Measurements from ENCODE around the gene KRTAP10-5.

The KRTAP10-5 gene

DNA sequence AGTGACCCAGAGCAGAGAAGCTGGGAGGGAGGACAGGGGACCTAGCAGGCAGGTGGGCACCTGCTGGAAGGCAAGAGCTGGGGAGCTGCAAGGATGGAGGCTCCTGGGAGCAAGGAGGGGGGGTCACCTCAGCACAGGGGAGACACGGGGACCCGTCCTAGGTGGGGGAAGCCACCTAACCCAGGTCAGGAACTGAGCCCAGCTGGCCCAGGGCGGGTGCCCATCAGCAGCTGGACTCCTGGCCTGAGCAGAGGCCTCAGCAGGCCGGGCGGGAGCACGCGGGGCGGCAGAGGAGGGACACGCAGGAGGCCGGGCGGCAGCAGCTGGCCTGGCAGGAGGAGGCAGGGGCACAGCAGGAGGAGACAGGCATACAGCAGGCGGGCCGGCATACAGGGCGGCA lies 41.4 kb downstream of the KRTAP10-5 start:
- no peaks in the 10 kb centered on the region for H3K27me3 ChIP-seq (ENCODE audit: low read depth, low read length)
- TF ChIP-seq EZH2phosphoT487 (IDR thresholded peaks at IDR 0.05; ENCODE audit: low read depth): no peak
- TF ChIP-seq, protein P1, sequence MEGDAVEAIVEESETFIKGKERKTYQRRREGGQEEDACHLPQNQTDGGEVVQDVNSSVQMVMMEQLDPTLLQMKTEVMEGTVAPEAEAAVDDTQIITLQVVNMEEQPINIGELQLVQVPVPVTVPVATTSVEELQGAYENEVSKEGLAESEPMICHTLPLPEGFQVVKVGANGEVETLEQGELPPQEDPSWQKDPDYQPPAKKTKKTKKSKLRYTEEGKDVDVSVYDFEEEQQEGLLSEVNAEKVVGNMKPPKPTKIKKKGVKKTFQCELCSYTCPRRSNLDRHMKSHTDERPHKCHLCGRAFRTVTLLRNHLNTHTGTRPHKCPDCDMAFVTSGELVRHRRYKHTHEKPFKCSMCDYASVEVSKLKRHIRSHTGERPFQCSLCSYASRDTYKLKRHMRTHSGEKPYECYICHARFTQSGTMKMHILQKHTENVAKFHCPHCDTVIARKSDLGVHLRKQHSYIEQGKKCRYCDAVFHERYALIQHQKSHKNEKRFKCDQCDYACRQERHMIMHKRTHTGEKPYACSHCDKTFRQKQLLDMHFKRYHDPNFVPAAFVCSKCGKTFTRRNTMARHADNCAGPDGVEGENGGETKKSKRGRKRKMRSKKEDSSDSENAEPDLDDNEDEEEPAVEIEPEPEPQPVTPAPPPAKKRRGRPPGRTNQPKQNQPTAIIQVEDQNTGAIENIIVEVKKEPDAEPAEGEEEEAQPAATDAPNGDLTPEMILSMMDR (IDR thresholded peaks at IDR 0.05; ENCODE audit: low read depth, low read length): no peak
- no peak overlapping the region for H3K9ac ChIP-seq (ENCODE audit: low read length)
- no peaks in the 10 kb centered on the region for H3K36me3 ChIP-seq (replicated peaks; ENCODE audit: low read depth, low read length)
- no peaks in the 10 kb centered on the region for H4K20me1 ChIP-seq (ENCODE audit: insufficient read depth, low read length)
- H3K4me3 ChIP-seq (ENCODE audit: low read length): no peak overlapping the region
- no peaks in the 10 kb centered on the region for H3K79me2 ChIP-seq (ENCODE audit: low read length)
- H3K4me2 ChIP-seq (ENCODE audit: low read length): no peak overlapping the region
- no peaks in the 10 kb centered on the region for H3K9me3 ChIP-seq (ENCODE audit: insufficient read depth, low read length)
- H2AFZ ChIP-seq (ENCODE audit: low read depth, low read length): no peak overlapping the region
- H3K4me1 ChIP-seq (ENCODE audit: low read length): no peaks in the 10 kb centered on the region
- no peak overlapping the region for H3K27ac ChIP-seq (ENCODE audit: low read length)

GRCh38 chr21:44537930-44538911 lies 42.2 kb downstream of the KRTAP10-5 start:
- TF ChIP-seq, protein P1 (IDR thresholded peaks at IDR 0.05; ENCODE audit: low read depth, low read length): no peak
- TF ChIP-seq EZH2phosphoT487 (IDR thresholded peaks at IDR 0.05; ENCODE audit: low read depth): no peak
- H3K9ac ChIP-seq (ENCODE audit: low read length): no peak overlapping the region
- H3K27ac ChIP-seq (ENCODE audit: low read length): no peak overlapping the region
- no peaks in the 10 kb centered on the region for H4K20me1 ChIP-seq (ENCODE audit: insufficient read depth, low read length)
- H3K4me2 ChIP-seq (ENCODE audit: low read length): no peak overlapping the region
- H3K27me3 ChIP-seq (ENCODE audit: low read depth, low read length): no peaks in the 10 kb centered on the region
- no peak overlapping the region for H3K4me3 ChIP-seq (ENCODE audit: low read length)
- no peak overlapping the region for H2AFZ ChIP-seq (ENCODE audit: low read depth, low read length)
- no peaks in the 10 kb centered on the region for H3K36me3 ChIP-seq (replicated peaks; ENCODE audit: low read depth, low read length)
- H3K9me3 ChIP-seq (ENCODE audit: insufficient read depth, low read length): no peaks in the 10 kb centered on the region
- H3K4me1 ChIP-seq (ENCODE audit: low read length): no peaks in the 10 kb centered on the region
- no peaks in the 10 kb centered on the region for H3K79me2 ChIP-seq (ENCODE audit: low read length)

- no peaks in the 10 kb centered on the region for H3K36me3 ChIP-seq (replicated peaks; ENCODE audit: low read depth, low read length)
- H3K9ac ChIP-seq (ENCODE audit: low read length): no peak overlapping the region
- H3K27me3 ChIP-seq (ENCODE audit: low read depth, low read length): no peaks in the 10 kb centered on the region
- TF ChIP-seq EZH2phosphoT487 (IDR thresholded peaks at IDR 0.05; ENCODE audit: low read depth): no peak
- TF ChIP-seq, protein P1 (IDR thresholded peaks at IDR 0.05; ENCODE audit: low read depth, low read length): no peak
- H3K4me1 ChIP-seq (ENCODE audit: low read length): no peaks in the 10 kb centered on the region
- H3K4me3 ChIP-seq (ENCODE audit: low read length): no peak overlapping the region
- H3K4me2 ChIP-seq (ENCODE audit: low read length): no peak overlapping the region
- H3K9me3 ChIP-seq (ENCODE audit: insufficient read depth, low read length): no peaks in the 10 kb centered on the region
- H3K27ac ChIP-seq (ENCODE audit: low read length): no peak overlapping the region
- H2AFZ ChIP-seq (ENCODE audit: low read depth, low read length): no peak overlapping the region
- no peaks in the 10 kb centered on the region for H4K20me1 ChIP-seq (ENCODE audit: insufficient read depth, low read length)
- H3K79me2 ChIP-seq (ENCODE audit: low read length): no peaks in the 10 kb centered on the region
These were observed 44.4 kb downstream of the KRTAP10-5 start for GRCh38 chr21:44535963-44536362.

- Histone ChIP-seq H2AFZ (ENCODE audit: low read depth, low read length) (no peak overlapping the region), H3K36me3 (replicated peaks; ENCODE audit: low read depth, low read length) (no peaks in the 10 kb centered on the region), H3K27ac (ENCODE audit: low read length) (no peak overlapping the region), H3K9me3 (ENCODE audit: insufficient read depth, low read length) (no peaks in the 10 kb centered on the region), H3K9ac (ENCODE audit: low read length) (no peak overlapping the region), H3K4me2 (ENCODE audit: low read length) (no peak overlapping the region), H3K4me3 (ENCODE audit: low read length) (no peak overlapping the region), H3K27me3 (ENCODE audit: low read depth, low read length) (no peaks in the 10 kb centered on the region), H4K20me1 (ENCODE audit: insufficient read depth, low read length) (no peaks in the 10 kb centered on the region), H3K79me2 (ENCODE audit: low read length) (no peaks in the 10 kb centered on the region), H3K4me1 (ENCODE audit: low read length) (no peaks in the 10 kb centered on the region)
- no peak for TF ChIP-seq EZH2phosphoT487 (IDR thresholded peaks at IDR 0.05; ENCODE audit: low read depth)
- TF ChIP-seq, protein P1 (IDR thresholded peaks at IDR 0.05; ENCODE audit: low read depth, low read length): no peak
These were observed 45.7 kb downstream of the KRTAP10-5 start for GRCh38 chr21:44534688-44535087.
